ENCODE data around the gene NPEPPS.
"Not testable (repeated sequence)": the region's sequence is repeated elsewhere in the genome, so short reads cannot be mapped to it uniquely, and the experiment has no call there.

Gene NPEPPS

GRCh38 chr17:47522341-47522740 is 8.6 kb upstream of the NPEPPS start:
- H3K27me3 ChIP-seq (ENCODE audit: low read depth); H3K4me1 ChIP-seq; H3K9me3 ChIP-seq; in situ Hi-C loops (cut with MboI; ENCODE audit: low sequenced_read_pairs); H3K4me3 ChIP-seq; H3K36me3 ChIP-seq (replicated peaks); DNase-seq (ENCODE audit: low spot score in 2 of 2): not testable (repeated sequence)

DNA sequence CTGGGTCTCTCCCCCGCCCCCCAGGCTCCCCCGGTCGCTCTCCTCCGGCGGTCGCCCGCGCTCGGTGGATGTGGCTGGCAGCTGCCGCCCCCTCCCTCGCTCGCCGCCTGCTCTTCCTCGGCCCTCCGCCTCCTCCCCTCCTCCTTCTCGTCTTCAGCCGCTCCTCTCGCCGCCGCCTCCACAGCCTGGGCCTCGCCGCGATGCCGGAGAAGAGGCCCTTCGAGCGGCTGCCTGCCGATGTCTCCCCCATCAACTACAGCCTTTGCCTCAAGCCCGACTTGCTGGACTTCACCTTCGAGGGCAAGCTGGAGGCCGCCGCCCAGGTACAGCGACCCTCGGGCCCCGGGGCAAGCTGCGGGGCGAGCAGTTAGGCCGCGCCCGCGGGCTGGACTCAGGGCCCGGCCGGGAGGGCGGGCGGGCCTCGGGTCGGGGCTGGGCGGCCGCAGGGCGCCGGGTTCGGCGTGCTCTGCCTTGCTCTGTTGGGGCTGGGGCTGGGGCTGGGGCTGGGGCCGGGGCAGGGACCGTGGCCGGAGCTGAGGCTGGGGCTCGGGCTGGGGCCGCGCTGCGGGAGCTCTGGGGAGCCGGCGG is 419 bp downstream of the NPEPPS start:
- H3K9me3 ChIP-seq; H3K36me3 ChIP-seq (replicated peaks); in situ Hi-C loops (cut with MboI; ENCODE audit: low sequenced_read_pairs); H3K27me3 ChIP-seq (ENCODE audit: low read depth); H3K4me1 ChIP-seq: not testable (repeated sequence)
- peak overlapping the region; percentile 55 for H3K4me3 ChIP-seq
- peak in 1 of 2 experiments; percentile 41 for DNase-seq (ENCODE audit: low spot score in 2 of 2)

DNA sequence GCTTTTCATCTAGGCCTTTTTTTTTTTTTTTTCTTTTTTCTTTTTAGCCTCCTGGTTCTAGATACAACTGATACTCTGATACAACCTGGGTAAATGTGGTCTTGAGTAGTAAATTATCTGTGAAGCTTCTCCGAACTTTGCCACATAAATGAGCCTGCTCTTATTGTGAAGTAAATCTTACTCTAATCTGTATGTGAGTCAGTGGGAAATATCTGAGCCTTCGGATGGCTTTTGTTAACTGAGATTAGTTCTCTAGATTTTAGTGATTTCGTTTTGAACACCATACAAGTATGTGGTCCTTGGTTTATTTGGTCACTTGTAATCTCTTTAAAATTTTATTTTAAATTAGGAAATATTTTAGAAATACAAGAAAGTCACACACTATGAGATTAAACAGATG is 8.2 kb downstream of the NPEPPS start:
- H3K36me3 ChIP-seq (replicated peaks); H3K4me1 ChIP-seq; H3K4me3 ChIP-seq; H3K27me3 ChIP-seq (ENCODE audit: low read depth); H3K9me3 ChIP-seq; in situ Hi-C loops (cut with MboI; ENCODE audit: low sequenced_read_pairs): not testable (repeated sequence)
- peak in 1 of 2 experiments; percentile 16 for DNase-seq (ENCODE audit: low spot score in 2 of 2)

DNA sequence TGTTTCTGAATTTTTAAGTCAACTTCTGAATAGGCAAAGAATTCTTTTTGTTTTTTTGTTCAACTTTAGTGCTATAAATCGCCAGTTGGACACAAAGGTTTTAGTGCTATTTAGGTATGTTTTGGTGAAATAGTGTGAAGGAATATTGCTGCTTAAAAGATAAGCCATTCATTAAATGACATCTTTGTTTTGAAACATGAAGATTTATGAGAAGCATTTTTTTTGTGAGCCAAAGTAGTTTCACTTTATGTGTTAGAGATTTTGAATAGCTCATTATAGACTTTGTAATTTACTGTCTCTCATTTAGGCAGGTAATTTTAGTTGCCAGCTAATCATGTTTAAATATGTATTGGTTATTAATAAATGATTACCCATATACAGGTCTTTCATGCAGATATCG is 10.8 kb downstream of the NPEPPS start:
- H3K27me3 ChIP-seq (ENCODE audit: low read depth); H3K36me3 ChIP-seq (replicated peaks); H3K4me3 ChIP-seq; H3K9me3 ChIP-seq; in situ Hi-C loops (cut with MboI; ENCODE audit: low sequenced_read_pairs); H3K4me1 ChIP-seq: not testable (repeated sequence)
- DNase-seq (ENCODE audit: low spot score in 2 of 2): peak in 1 of 2 experiments; percentile 12

DNA sequence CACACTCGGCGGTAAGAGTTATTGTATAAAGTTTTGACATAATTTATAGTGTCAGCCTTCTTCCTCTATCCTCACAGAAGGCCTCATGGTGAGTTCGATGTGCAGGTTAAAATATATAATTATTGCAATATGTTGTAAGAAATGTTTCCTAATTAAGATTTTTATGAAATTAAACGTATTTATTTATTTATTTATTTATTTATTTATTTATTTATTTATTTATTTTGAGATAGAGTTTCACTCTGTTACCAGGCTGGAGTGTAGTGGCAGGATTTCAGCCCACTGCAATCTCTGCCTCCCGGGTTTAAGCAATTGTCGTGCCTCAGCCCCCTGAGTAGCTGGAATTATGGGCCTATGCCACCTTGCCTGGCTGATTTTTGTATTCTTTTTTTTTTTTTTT is 13.4 kb downstream of the NPEPPS start:
- in situ Hi-C loops (cut with MboI; ENCODE audit: low sequenced_read_pairs): not testable (repeated sequence)

GRCh38 chr17:47554733-47555132 is 23.8 kb downstream of the NPEPPS start:
- in situ Hi-C loops (cut with MboI; ENCODE audit: low sequenced_read_pairs); DNase-seq (ENCODE audit: low spot score in 2 of 2): not testable (repeated sequence)

More for the DNA sequence above, 13.4 kb downstream of the NPEPPS start:
- not testable (repeated sequence) for H3K36me3 ChIP-seq (replicated peaks); H3K4me3 ChIP-seq; H3K4me1 ChIP-seq; DNase-seq (ENCODE audit: low spot score in 2 of 2); H3K27me3 ChIP-seq (ENCODE audit: low read depth); H3K9me3 ChIP-seq

DNA sequence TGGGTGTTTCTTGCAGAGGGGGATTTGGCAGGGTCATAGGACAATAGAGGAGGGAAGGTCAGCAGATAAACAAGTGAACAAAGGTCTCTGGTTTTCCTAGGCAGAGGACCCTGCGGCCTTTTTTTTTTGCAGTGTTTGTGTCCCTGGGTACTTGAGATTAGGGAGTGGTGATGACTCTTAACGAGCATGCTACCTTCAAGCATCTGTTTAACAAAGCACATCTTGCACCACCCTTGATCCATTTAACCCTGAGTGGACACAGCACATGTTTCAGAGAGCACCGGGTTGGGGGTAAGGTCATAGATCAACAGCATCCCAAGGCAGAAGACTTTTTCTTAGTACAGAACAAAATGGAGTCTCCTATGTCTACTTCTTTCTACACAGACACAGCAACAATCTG is 25.2 kb downstream of the NPEPPS start:
- H3K9me3 ChIP-seq; in situ Hi-C loops (cut with MboI; ENCODE audit: low sequenced_read_pairs); DNase-seq (ENCODE audit: low spot score in 2 of 2): not testable (repeated sequence)

More at GRCh38 chr17:47554733-47555132, 23.8 kb downstream of the NPEPPS start:
- not testable (repeated sequence) for H3K9me3 ChIP-seq; H3K36me3 ChIP-seq (replicated peaks); H3K27me3 ChIP-seq (ENCODE audit: low read depth); H3K4me3 ChIP-seq; H3K4me1 ChIP-seq

DNA sequence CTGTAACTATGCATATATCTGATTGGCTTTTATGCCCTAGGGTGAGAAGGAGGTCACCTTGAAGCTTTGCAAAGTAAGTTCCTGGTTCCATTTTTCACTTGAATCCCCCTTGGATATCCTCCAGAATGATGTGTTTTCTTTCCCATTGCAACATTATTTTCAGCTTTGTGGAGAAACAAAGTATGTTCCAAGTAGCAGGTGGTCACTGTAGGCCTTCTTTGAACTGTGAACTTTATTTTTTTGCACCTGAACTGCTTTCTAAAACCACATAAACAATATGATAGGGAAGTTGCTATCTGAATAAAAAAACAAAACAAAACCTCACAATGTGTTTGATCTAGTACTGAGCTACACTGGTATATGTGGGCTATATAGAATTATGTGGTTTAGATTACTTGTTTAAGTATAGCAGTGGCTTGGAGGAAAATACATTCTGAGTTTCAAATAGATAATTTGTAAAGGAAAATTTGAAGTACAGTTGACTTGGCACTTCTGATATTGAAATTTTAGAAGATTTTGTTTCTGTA is 29.7 kb downstream of the NPEPPS start:
- H3K4me1 ChIP-seq; in situ Hi-C loops (cut with MboI; ENCODE audit: low sequenced_read_pairs); DNase-seq (ENCODE audit: low spot score in 2 of 2); H3K4me3 ChIP-seq; H3K9me3 ChIP-seq; H3K27me3 ChIP-seq (ENCODE audit: low read depth); H3K36me3 ChIP-seq (replicated peaks): not testable (repeated sequence)

More for the DNA sequence above, 25.2 kb downstream of the NPEPPS start:
- H3K27me3 ChIP-seq (ENCODE audit: low read depth); H3K4me1 ChIP-seq; H3K36me3 ChIP-seq (replicated peaks); H3K4me3 ChIP-seq: not testable (repeated sequence)

DNA sequence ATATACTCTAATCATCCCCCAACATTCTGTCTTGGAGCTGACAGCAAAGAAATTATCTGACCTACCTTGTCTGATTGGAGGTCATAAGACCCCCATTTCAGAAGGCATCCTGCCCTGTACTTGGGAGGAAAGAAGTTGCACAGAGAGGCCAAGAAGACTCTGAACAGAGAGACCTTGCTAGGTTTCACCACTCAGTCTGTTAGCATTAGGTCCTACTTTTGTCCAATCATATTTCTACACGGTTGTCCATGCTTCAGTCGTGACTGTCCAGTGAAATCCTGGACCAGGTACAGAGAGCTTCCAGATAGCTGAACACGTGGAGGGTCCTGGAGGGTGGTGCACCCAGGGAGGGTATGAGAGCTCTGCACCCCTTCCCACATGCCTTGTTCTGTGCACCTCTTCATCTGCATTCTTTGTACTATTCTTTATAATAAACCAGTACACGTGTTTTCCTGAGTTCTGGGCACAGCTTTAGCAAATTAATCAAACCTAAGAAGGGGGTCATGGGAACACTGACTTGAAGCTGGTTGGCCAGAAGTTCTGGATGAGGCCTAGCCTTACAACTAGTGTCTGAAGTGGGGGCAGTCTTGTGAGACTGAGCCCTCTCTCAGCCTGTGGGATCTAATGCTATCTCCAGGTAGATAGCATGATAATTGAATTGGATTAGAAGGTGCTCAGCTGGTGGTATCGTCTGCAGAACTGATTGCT is 30.9 kb downstream of the NPEPPS start:
- H3K4me1 ChIP-seq; H3K9me3 ChIP-seq; in situ Hi-C loops (cut with MboI; ENCODE audit: low sequenced_read_pairs); H3K27me3 ChIP-seq (ENCODE audit: low read depth); H3K36me3 ChIP-seq (replicated peaks); H3K4me3 ChIP-seq; DNase-seq (ENCODE audit: low spot score in 2 of 2): not testable (repeated sequence)

GRCh38 chr17:47562406-47562705 is 31.4 kb downstream of the NPEPPS start:
- H3K27me3 ChIP-seq (ENCODE audit: low read depth); H3K4me3 ChIP-seq; H3K9me3 ChIP-seq; DNase-seq (ENCODE audit: low spot score in 2 of 2); H3K36me3 ChIP-seq (replicated peaks); H3K4me1 ChIP-seq; in situ Hi-C loops (cut with MboI; ENCODE audit: low sequenced_read_pairs): not testable (repeated sequence)

GRCh38 chr17:47567261-47567660 is 36.4 kb downstream of the NPEPPS start:
- H3K36me3 ChIP-seq (replicated peaks); in situ Hi-C loops (cut with MboI; ENCODE audit: low sequenced_read_pairs); DNase-seq (ENCODE audit: low spot score in 2 of 2); H3K27me3 ChIP-seq (ENCODE audit: low read depth); H3K9me3 ChIP-seq; H3K4me1 ChIP-seq; H3K4me3 ChIP-seq: not testable (repeated sequence)

DNA sequence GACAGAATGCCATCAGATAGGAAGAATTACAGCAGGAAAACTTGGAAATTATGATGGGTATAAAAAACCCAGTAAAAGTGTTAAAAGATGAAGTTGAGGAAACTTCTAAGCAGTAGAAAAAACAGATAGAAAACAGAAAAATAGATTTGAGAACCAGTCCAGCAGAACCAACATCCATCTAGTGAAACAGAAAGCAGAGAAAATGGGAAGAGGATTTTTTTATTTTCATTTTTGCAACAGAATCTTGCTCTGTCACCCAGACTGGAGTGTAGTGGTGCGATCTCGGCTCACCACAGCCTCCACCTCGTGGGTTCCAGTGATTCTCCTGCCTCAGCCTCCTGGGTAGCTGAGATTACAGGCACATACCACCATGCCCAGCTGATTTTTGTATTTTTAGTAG is 41.7 kb downstream of the NPEPPS start:
- H3K27me3 ChIP-seq (ENCODE audit: low read depth); H3K9me3 ChIP-seq; DNase-seq (ENCODE audit: low spot score in 2 of 2); H3K4me1 ChIP-seq; H3K4me3 ChIP-seq; in situ Hi-C loops (cut with MboI; ENCODE audit: low sequenced_read_pairs); H3K36me3 ChIP-seq (replicated peaks): not testable (repeated sequence)

DNA sequence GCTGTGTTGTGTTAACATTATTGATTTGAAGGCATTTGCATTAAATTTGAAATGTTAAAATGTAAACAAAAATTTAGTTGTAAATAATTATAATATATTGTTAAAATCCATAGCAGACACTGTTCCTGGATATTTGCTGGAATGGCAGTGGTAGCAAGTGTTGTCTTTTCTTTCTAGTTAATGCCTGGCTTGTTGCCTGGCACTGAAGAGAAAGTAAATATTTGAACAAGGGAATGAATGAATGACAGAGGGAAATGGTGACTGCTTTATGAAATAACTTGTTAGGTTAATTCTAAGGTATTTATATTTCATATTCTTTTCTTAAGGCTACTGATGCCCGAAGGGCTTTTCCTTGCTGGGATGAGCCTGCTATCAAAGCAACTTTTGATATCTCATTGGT is 51.5 kb downstream of the NPEPPS start:
- in situ Hi-C loops (cut with MboI; ENCODE audit: low sequenced_read_pairs); H3K27me3 ChIP-seq (ENCODE audit: low read depth); H3K4me3 ChIP-seq; H3K36me3 ChIP-seq (replicated peaks); H3K9me3 ChIP-seq; DNase-seq (ENCODE audit: low spot score in 2 of 2); H3K4me1 ChIP-seq: not testable (repeated sequence)

- H3K4me1 ChIP-seq; H3K27me3 ChIP-seq (ENCODE audit: low read depth); H3K4me3 ChIP-seq; DNase-seq (ENCODE audit: low spot score in 2 of 2); H3K36me3 ChIP-seq (replicated peaks); H3K9me3 ChIP-seq; in situ Hi-C loops (cut with MboI; ENCODE audit: low sequenced_read_pairs): not testable (repeated sequence)
Observed at GRCh38 chr17:47586378-47587055, 55.6 kb downstream of the NPEPPS start.

All from HAP-1 (cell line).